Chondrocyte (in vitro differentiated cells): Measurements from ENCODE around the gene LRRC28. TPM values are rescaled to one million over a fixed set of nuclear protein-coding genes. Genes with fewer than 3 reads are reported as not detected.

Experiments used
- DNase-seq: peaks from one replicate; pipeline ENCODE4 v3.0.0; 2021; ENCODE audit warnings: mixed read lengths, low spot score
- H3K27ac Mint-ChIP-seq: one replicate; pipeline ENCODE4 v1.8.0; 2021; ENCODE audit warnings: mild to moderate bottlenecking, moderate library complexity, mixed read lengths; ENCODE audit not compliant: unreplicated experiment
- H3K27me3 Mint-ChIP-seq: 2 replicates; pipeline ENCODE4 v1.8.0; 2021; ENCODE audit warnings: low read depth, mixed read lengths
- H3K36me3 Mint-ChIP-seq: 2 replicates; pipeline ENCODE4 v1.8.0; 2021; ENCODE audit warnings: low read depth, mixed read lengths
- H3K4me1 Mint-ChIP-seq: 2 replicates; pipeline ENCODE4 v1.8.0; 2021; ENCODE audit warnings: low read depth, mild to moderate bottlenecking, mixed read lengths
- H3K4me3 Mint-ChIP-seq: one replicate; pipeline ENCODE4 v1.8.0; 2021; ENCODE audit warnings: mild to moderate bottlenecking, moderate library complexity, mixed read lengths; ENCODE audit not compliant: unreplicated experiment
- H3K9me3 Mint-ChIP-seq: 2 replicates; pipeline ENCODE4 v1.8.0; 2021; ENCODE audit warnings: low read depth, mixed read lengths
- total RNA-seq: library from RNA; stranded (reverse); gene quantifications from 3 replicates; pipeline ENCODE4 v1.2.1, GENCODE V29; 2021
- TF ChIP-seq, protein P1 (sequence below): fragments of 200-600 bp; sonication (generic); IDR thresholded peaks from 2 replicates; pipeline ENCODE4 v1.5.0; 2021; ENCODE audit warnings: antibody characterized with exemption, mild to moderate bottlenecking, moderate library complexity

LRRC28 gene
- total RNA-seq, 1 donor from 2014 or later = 28.5 TPM

DNA sequence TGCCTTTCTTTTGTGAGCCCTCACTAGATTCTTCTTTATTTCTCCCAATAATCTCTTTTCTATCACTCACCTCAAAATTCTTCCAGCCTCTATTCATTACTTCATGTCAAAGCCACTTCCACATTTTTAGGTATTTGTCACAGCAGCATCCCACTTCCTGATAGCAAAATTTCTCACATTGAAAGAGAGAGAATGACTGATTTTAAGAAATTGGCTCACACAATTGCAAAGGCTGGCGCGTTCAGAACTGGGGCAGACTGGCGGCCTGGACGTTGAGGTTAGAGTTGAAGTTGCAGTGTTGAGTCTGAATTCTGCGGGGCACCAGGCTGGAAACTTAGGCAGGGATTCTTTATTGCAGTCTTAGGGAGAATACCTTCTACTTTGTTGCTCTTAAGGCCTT is 117.9 kb downstream of the LRRC28 start:
- DNase-seq = no peak
- H3K27me3 Mint-ChIP-seq = no peaks in the 10 kb centered on the region
- H3K27ac Mint-ChIP-seq = no peak overlapping the region
- H3K9me3 Mint-ChIP-seq = peaks cover 17% of the 10 kb centered on the region
- no peak overlapping the region for H3K4me3 Mint-ChIP-seq
- H3K36me3 Mint-ChIP-seq = peaks cover 17% of the 10 kb centered on the region
- TF ChIP-seq, protein P1, sequence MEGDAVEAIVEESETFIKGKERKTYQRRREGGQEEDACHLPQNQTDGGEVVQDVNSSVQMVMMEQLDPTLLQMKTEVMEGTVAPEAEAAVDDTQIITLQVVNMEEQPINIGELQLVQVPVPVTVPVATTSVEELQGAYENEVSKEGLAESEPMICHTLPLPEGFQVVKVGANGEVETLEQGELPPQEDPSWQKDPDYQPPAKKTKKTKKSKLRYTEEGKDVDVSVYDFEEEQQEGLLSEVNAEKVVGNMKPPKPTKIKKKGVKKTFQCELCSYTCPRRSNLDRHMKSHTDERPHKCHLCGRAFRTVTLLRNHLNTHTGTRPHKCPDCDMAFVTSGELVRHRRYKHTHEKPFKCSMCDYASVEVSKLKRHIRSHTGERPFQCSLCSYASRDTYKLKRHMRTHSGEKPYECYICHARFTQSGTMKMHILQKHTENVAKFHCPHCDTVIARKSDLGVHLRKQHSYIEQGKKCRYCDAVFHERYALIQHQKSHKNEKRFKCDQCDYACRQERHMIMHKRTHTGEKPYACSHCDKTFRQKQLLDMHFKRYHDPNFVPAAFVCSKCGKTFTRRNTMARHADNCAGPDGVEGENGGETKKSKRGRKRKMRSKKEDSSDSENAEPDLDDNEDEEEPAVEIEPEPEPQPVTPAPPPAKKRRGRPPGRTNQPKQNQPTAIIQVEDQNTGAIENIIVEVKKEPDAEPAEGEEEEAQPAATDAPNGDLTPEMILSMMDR = no peak
- H3K4me1 Mint-ChIP-seq = peaks cover 19% of the 10 kb centered on the region

DNA sequence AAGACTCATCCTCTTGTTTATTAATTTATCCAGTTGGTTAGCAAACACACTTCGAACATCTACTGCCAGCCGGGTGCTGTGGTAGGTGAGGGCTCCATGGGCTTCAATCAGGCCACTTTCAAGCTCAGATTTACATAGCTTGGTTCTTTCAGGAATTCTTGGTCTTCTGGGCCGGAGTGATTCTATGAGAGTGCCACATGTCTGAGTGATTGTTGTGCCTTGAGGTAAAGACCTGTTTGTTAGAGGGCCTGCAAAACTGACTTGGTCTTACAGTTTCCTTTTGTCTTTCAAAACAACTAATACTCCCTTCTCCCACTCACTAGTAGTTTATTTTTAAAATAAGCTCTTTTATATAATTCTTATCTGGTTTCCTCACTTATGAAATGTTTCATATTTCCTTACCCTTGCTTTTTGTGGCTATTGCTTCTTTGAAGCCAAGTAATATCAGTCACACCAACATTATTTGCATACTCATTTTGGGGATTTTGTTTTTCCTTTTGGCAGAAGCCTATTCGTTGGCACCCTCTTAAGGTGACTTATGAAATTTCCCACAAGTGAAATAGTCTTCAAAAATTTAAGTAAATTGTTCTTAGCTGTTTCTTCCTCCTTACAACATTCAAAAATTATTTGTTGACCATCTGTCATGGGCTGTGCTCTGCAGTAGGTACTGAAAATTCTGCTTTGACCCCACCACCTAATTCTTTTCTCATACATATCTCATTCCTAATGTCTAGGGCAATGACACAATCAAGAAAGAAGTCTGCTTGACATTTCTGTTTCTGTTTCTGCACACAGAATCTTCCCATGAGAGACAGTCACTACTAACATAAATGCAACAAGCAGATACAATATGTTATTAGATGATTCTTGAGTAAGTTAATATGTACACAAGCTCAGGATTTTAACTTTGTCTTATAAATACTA is 120.2 kb downstream of the LRRC28 start:
- peaks cover 25% of the 10 kb centered on the region for H3K36me3 Mint-ChIP-seq
- H3K27me3 Mint-ChIP-seq = no peaks in the 10 kb centered on the region
- DNase-seq = no peak
- peaks cover 19% of the 10 kb centered on the region for H3K4me1 Mint-ChIP-seq
- TF ChIP-seq, protein P1 = peak; percentile 71
- no peak overlapping the region for H3K4me3 Mint-ChIP-seq
- peaks cover 25% of the 10 kb centered on the region for H3K9me3 Mint-ChIP-seq
- peak overlapping the region; percentile 91 for H3K27ac Mint-ChIP-seq

DNA sequence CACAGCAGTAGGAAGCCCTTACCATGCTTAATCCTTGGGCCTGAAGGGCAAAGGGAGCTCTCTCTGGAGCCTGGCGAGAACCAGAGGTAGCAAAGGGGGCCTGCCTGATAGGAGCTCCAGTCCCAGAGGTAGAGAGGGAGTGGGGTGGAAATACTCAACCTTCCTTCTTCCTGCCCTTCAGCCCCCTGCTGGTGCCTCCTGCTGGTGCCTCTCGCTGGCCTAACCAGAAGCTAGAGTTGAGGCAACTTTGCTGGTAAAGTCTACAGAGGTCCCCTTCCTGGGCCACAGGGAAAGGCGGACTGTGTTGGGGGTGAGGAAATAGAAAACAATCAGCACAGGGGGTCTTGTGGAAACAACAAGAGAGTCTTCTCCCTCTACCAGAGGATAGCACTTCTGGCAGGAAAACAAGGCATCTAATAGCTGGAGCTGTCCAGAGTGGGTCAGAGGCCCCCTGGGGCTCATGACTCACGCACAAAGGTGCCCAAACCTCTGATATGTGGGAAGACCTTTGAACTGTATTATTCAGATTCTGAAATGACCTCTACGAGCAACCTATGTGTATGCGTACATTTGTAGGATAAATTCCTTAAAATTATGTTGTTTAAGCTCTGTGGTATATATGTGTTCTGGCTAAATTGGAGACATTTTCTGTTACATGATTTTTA is 133.9 kb downstream of the LRRC28 start:
- peaks cover 4% of the 10 kb centered on the region for H3K36me3 Mint-ChIP-seq
- no peaks in the 10 kb centered on the region for H3K9me3 Mint-ChIP-seq
- H3K4me1 Mint-ChIP-seq = peaks cover 32% of the 10 kb centered on the region
- no peak overlapping the region for H3K4me3 Mint-ChIP-seq
- H3K27ac Mint-ChIP-seq = no peak overlapping the region
- TF ChIP-seq, protein P1 = no peak
- H3K27me3 Mint-ChIP-seq = no peaks in the 10 kb centered on the region
- no peak for DNase-seq

GRCh38 chr15:99385865-99386264 is 134.6 kb downstream of the LRRC28 start:
- H3K27me3 Mint-ChIP-seq = no peaks in the 10 kb centered on the region
- no peak overlapping the region for H3K4me3 Mint-ChIP-seq
- peaks cover 4% of the 10 kb centered on the region for H3K36me3 Mint-ChIP-seq
- no peaks in the 10 kb centered on the region for H3K9me3 Mint-ChIP-seq
- peak overlapping the region; percentile 9 for H3K27ac Mint-ChIP-seq
- no peak for DNase-seq
- H3K4me1 Mint-ChIP-seq = peaks cover 32% of the 10 kb centered on the region
- TF ChIP-seq, protein P1 = peak; percentile 11

DNA sequence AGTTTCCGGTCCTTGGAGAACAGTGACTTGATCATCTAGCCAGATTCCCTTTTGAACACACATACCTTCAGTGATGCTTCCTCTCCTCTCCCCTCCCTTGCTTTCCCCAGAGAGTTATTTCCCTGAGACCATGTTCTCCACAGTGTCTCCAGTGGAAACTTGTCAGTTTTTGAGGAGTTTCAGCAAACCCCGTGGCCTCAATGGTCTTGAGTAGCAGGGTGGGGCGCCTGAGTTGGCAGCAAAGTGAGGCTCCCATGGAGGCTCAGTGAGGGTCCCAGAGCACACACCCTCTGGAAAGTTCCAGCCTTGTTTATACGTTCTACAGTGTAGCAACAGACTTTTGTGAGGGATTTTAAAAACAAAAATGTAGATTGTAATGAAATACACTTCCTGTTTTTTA is 135.1 kb downstream of the LRRC28 start:
- TF ChIP-seq, protein P1 = no peak
- H3K36me3 Mint-ChIP-seq = peaks cover 4% of the 10 kb centered on the region
- DNase-seq = no peak
- no peak overlapping the region for H3K4me3 Mint-ChIP-seq
- H3K9me3 Mint-ChIP-seq = peaks cover 3% of the 10 kb centered on the region
- H3K27ac Mint-ChIP-seq = peak overlapping the region; percentile 9
- H3K4me1 Mint-ChIP-seq = peaks cover 32% of the 10 kb centered on the region
- H3K27me3 Mint-ChIP-seq = no peaks in the 10 kb centered on the region
